CD14-positive monocyte (primary cell): ENCODE measurements around the gene FAM83D. TPM values are rescaled to one million over a fixed set of nuclear protein-coding genes. Genes with fewer than 3 reads are reported as not detected.

Experiments used
- DNase-seq, 3 donors: peaks; one replicate each; pipeline ENCODE4 v3.0.0-alpha.2; 2011 to 2022
- H2AFZ ChIP-seq: 2 replicates; pipeline ENCODE4 v1.6.0; 2012; ENCODE audit warnings: mild to moderate bottlenecking, low read depth, low read length, inconsistent platforms; ENCODE audit not compliant: insufficient read depth, poor library complexity, severe bottlenecking
- H3K27ac ChIP-seq, 2 donors: 1 replicate in 1 of 2; 2 replicates in 1 of 2; pipeline ENCODE4 v1.5.1; 2012 to 2013; ENCODE audit warnings: low read length in 2 of 2, control low read depth in 1 of 2, inconsistent platforms in 1 of 2, low read depth in 1 of 2, mild to moderate bottlenecking in 1 of 2
- H3K27me3 ChIP-seq, 2 donors: one replicate each; pipeline versions ENCODE4 v1.6.0 to v1.6.1; 2011 to 2013; ENCODE audit warnings: low read length in 2 of 2; ENCODE audit not compliant: control insufficient read depth in 2 of 2, insufficient read depth in 2 of 2
- H3K36me3 ChIP-seq, 2 donors: replicated peaks in 1 of 2; 1 replicate in 1 of 2; 2 replicates in 1 of 2; pipeline versions ENCODE4 v1.5.1 to v1.6.1; 2012 to 2013; ENCODE audit warnings: low read length in 2 of 2, control low read depth in 1 of 2, inconsistent platforms in 1 of 2, mild to moderate bottlenecking in 1 of 2; ENCODE audit not compliant: insufficient read depth in 2 of 2, control insufficient read depth in 1 of 2
- H3K4me1 ChIP-seq, 2 donors: 1 replicate in 1 of 2; 2 replicates in 1 of 2; pipeline versions ENCODE4 v1.5.1 to v1.6.1; 2012 to 2013; ENCODE audit warnings: low read length in 2 of 2, control low read depth in 1 of 2, inconsistent platforms in 1 of 2, mild to moderate bottlenecking in 1 of 2, moderate library complexity in 1 of 2; ENCODE audit not compliant: insufficient read depth in 2 of 2, control insufficient read depth in 1 of 2
- H3K4me2 ChIP-seq: replicated peaks from 2 replicates; pipeline ENCODE3; 2012; ENCODE audit warnings: low read length, moderate library complexity, mild to moderate bottlenecking; ENCODE audit not compliant: poor library complexity, severe bottlenecking; ENCODE audit errors: extremely low read depth
- H3K4me3 ChIP-seq, 3 experiments: fragments of 200-600 bp in 1 of 3; sonication (generic) in 1 of 3; replicated peaks in 1 of 3; 1 replicate in 2 of 3; 2 replicates in 1 of 3; pipeline ENCODE4 v1.5.1; 2011 to 2013; ENCODE audit warnings: low read length in 3 of 3, mild to moderate bottlenecking in 3 of 3, control low read depth in 2 of 3, low read depth in 2 of 3, inconsistent platforms in 1 of 3, moderate library complexity in 1 of 3
- H3K79me2 ChIP-seq: 2 replicates; pipeline ENCODE4 v1.6.0; 2012; ENCODE audit warnings: mild to moderate bottlenecking, control low read depth, inconsistent platforms, low read length, moderate library complexity; ENCODE audit not compliant: insufficient read depth
- H3K9ac ChIP-seq: 2 replicates; pipeline ENCODE4 v1.6.0; 2017; ENCODE audit warnings: low read length, mild to moderate bottlenecking; ENCODE audit not compliant: insufficient read depth, poor library complexity, severe bottlenecking
- H3K9me3 ChIP-seq, 2 donors: replicated peaks in 1 of 2; 1 replicate in 1 of 2; 2 replicates in 1 of 2; pipeline versions ENCODE4 v1.5.1 to v1.6.1; 2012 to 2013; ENCODE audit warnings: low read length in 2 of 2, control low read depth in 1 of 2; ENCODE audit not compliant: control insufficient read depth in 1 of 2, insufficient read depth in 1 of 2
- H4K20me1 ChIP-seq: 2 replicates; pipeline ENCODE4 v1.6.0; 2012; ENCODE audit warnings: mild to moderate bottlenecking, low read length, control low read depth, moderate library complexity; ENCODE audit not compliant: insufficient read depth
- H3K27ac Mint-ChIP-seq, 7 donors: one replicate each; pipeline ENCODE4 v1.8.0; 2020; ENCODE audit warnings: mild to moderate bottlenecking in 7 of 7, mixed read lengths in 7 of 7, moderate library complexity in 6 of 7, inconsistent platforms in 2 of 7
- H3K27me3 Mint-ChIP-seq, 3 donors: one replicate each; pipeline ENCODE4 v1.8.0; 2021 to 2022; ENCODE audit warnings: low read depth in 3 of 3, mild to moderate bottlenecking in 3 of 3, mixed read lengths in 3 of 3, moderate library complexity in 3 of 3, inconsistent platforms in 1 of 3
- H3K36me3 Mint-ChIP-seq, 2 donors: one replicate each; pipeline ENCODE4 v1.8.0; 2020; ENCODE audit warnings: mixed read lengths in 2 of 2, inconsistent platforms in 1 of 2, mild to moderate bottlenecking in 1 of 2
- H3K4me1 Mint-ChIP-seq: one replicate; pipeline ENCODE4 v1.8.0; 2020; ENCODE audit warnings: mild to moderate bottlenecking, mixed read lengths
- H3K4me3 Mint-ChIP-seq, 2 donors: one replicate each; pipeline ENCODE4 v1.8.0; 2020; ENCODE audit warnings: mild to moderate bottlenecking in 2 of 2, mixed read lengths in 2 of 2, moderate library complexity in 1 of 2
- H3K9me3 Mint-ChIP-seq, 7 donors: one replicate each; pipeline ENCODE4 v1.8.0; 2020 to 2022; ENCODE audit warnings: mixed read lengths in 7 of 7, mild to moderate bottlenecking in 6 of 7, moderate library complexity in 6 of 7, inconsistent platforms in 2 of 7
- CTCF ChIP-seq: fragments of 200-600 bp; IDR thresholded peaks from one replicate; pipeline ENCODE4 v1.8.0; 2022; ENCODE audit warnings: antibody characterized with exemption, mild to moderate bottlenecking
- WGBS: methylation state at CpG from one replicate; pipeline ENCODE4 v1.1.5; 2013; ENCODE audit warnings: missing lambda C conversion rate; ENCODE audit not compliant: insufficient coverage; 5-methylcytosine and 5-hydroxymethylcytosine counted together
- intact Hi-C, 2 donors: fragments of 100-400 bp; cut with micrococcal nuclease; formaldehyde crosslinking; loops; one replicate each; pipeline versions ENCODE4 v1.15.0 to v1.15.1; 2023
- polyA plus RNA-seq, 3 donors: library from polyadenylated mRNA; depleted of rRNA in 1 of 3; unstranded in 2 of 3; stranded (reverse) in 1 of 3; fragments of 300-500 nt in 2 of 3; fragments of >200 nt in 1 of 3; fragmentation: Illumina TruSeq in 2 of 3; gene quantifications; 1 replicate in 2 of 3; 2 replicates in 1 of 3; pipeline ENCODE4 v1.2.3, GENCODE V29; 2012 to 2021

The FAM83D gene
- polyA plus RNA-seq, 3 donors, result 0.09 to 0.15 TPM; not detected in 1

GRCh38 chr20:38883981-38884733, 42.1 kb upstream of the FAM83D start:
- Mint-ChIP-seq H3K27ac (peak overlapping the region in 2 of 7 donors; percentile 26 to 33), H3K9me3 (peaks cover 0 to 2% (median 0%) of the 10 kb centered on the region in 7 donors), H3K4me3 (no peak overlapping the region), H3K36me3 (peaks cover 0 to 1% of the 10 kb centered on the region in 2 donors), H3K27me3 (peaks cover 0 to 2% (median 2%) of the 10 kb centered on the region in 3 donors), H3K4me1 (peaks cover 25% of the 10 kb centered on the region)
- no peak for TF ChIP-seq CTCF
- Histone ChIP-seq H3K27ac (peak overlapping the region in 1 of 2 donors; percentile 51), H3K4me3 (no peak overlapping the region), H3K27me3 (no peaks in the 10 kb centered on the region), H3K9me3 (no peaks in the 10 kb centered on the region), H3K36me3 (no peaks in the 10 kb centered on the region), H4K20me1 (no peaks in the 10 kb centered on the region), H3K4me1 (peaks cover 9 to 17% of the 10 kb centered on the region in 2 donors), H2AFZ (no peak overlapping the region), H3K4me2 (peak overlapping the region; percentile 25), H3K79me2 (no peaks in the 10 kb centered on the region), H3K9ac (no peak overlapping the region)
- intact Hi-C loops, result no loop called here
- peak; percentile 31 to 56 (median 50) for DNase-seq
- WGBS, result 84% methylated on average over 11 of the region's 13 CpGs

GRCh38 chr20:38885357-38885756, 40.9 kb upstream of the FAM83D start:
- no peaks in the 10 kb centered on the region for H3K79me2 ChIP-seq

More at GRCh38 chr20:38885357-38885756, 40.9 kb upstream of the FAM83D start:
- H3K4me1 Mint-ChIP-seq, result peaks cover 24% of the 10 kb centered on the region
- H3K27ac Mint-ChIP-seq, result no peak overlapping the region
- H3K27me3 ChIP-seq, result no peaks in the 10 kb centered on the region
- no peak for TF ChIP-seq CTCF
- H3K36me3 ChIP-seq, result no peaks in the 10 kb centered on the region
- H3K4me2 ChIP-seq, result no peak overlapping the region
- H3K4me3 Mint-ChIP-seq, result no peak overlapping the region
- H4K20me1 ChIP-seq, result no peaks in the 10 kb centered on the region
- peaks cover 0 to 5% of the 10 kb centered on the region in 2 donors for H3K36me3 Mint-ChIP-seq
- no peak overlapping the region for H2AFZ ChIP-seq
- no peak overlapping the region for H3K4me3 ChIP-seq
- peaks cover 0 to 2% (median 2%) of the 10 kb centered on the region in 3 donors for H3K27me3 Mint-ChIP-seq
- intact Hi-C loops, result no loop called here
- peaks cover 0 to 2% (median 0%) of the 10 kb centered on the region in 7 donors for H3K9me3 Mint-ChIP-seq
- H3K9me3 ChIP-seq, result no peaks in the 10 kb centered on the region
- DNase-seq, result no peak
- no peak overlapping the region for H3K9ac ChIP-seq
- WGBS, result 100% methylated on average over 1 of the region's 6 CpGs
- H3K4me1 ChIP-seq, result peaks cover 9 to 17% of the 10 kb centered on the region in 2 donors
- H3K27ac ChIP-seq, result no peak overlapping the region
